PC-9 (cell line): ENCODE data around the gene PCMTD2.

Source experiments
- EZH2 ChIP-seq: fragments of 200-600 bp; sonication (generic); IDR thresholded peaks from 2 replicates; pipeline ENCODE4 v1.8.0; 2017; ENCODE audit warnings: antibody characterized with exemption, low read depth
- TF ChIP-seq, protein P1 (sequence below): fragments of 200-600 bp; sonication (generic); conservative IDR thresholded peaks from 2 replicates; pipeline ENCODE4 v1.6.1; 2017; ENCODE audit warnings: mixed run types, antibody characterized with exemption, mild to moderate bottlenecking, moderate library complexity

DNA sequence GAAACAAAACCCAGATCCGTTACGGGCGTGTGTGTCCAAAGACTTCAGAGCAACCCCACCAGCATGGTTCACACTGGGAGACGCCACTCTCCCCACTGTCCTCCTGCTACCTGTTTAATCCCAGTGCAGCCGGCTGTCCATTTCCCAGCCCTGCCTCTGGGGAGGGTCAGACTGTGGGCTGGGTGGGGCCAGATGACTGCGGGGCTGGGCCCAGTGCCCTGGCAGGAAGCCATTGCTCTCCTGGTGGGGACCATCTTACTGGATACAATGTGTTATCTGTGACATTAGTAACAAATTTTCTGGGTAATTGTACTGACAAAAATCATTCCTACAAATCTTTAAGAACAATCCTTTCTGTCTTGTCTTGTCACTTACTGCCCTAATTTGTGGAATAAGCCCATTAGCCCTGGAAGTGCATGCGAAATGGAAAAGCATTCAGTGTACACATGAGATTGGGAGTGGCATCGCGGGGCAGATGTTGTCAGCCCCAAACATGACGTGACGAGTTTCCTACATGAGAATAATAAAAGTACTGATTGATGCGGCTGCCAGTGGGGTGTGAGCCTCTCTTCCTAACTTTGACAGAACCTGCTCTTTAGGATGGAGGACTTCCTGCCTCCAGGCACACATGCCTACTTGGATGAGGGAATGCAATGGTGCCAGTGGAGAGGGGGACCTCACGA, 37.9 kb upstream of the PCMTD2 start:
- no peak for TF ChIP-seq EZH2
- TF ChIP-seq, protein P1, sequence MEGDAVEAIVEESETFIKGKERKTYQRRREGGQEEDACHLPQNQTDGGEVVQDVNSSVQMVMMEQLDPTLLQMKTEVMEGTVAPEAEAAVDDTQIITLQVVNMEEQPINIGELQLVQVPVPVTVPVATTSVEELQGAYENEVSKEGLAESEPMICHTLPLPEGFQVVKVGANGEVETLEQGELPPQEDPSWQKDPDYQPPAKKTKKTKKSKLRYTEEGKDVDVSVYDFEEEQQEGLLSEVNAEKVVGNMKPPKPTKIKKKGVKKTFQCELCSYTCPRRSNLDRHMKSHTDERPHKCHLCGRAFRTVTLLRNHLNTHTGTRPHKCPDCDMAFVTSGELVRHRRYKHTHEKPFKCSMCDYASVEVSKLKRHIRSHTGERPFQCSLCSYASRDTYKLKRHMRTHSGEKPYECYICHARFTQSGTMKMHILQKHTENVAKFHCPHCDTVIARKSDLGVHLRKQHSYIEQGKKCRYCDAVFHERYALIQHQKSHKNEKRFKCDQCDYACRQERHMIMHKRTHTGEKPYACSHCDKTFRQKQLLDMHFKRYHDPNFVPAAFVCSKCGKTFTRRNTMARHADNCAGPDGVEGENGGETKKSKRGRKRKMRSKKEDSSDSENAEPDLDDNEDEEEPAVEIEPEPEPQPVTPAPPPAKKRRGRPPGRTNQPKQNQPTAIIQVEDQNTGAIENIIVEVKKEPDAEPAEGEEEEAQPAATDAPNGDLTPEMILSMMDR, result no peak
